Stimulated activated CD8-positive, alpha-beta memory T cell treated with anti-CD3 and anti-CD28 coated beads, Interleukin-4, amount 100 ng/mL, for 4 hours (primary cell): ENCODE results near the gene TIMELESS.
"Not testable (repeated sequence)": the region's sequence is repeated elsewhere in the genome, so short reads cannot be mapped to it uniquely, and the experiment has no call there.

Experiments used
- DNase-seq, 2 donors: peaks; one replicate each; pipeline ENCODE4 v3.0.0-alpha.2; 2020; ENCODE audit warnings: low read depth in 2 of 2, low spot score in 1 of 2

Gene TIMELESS, protein sequence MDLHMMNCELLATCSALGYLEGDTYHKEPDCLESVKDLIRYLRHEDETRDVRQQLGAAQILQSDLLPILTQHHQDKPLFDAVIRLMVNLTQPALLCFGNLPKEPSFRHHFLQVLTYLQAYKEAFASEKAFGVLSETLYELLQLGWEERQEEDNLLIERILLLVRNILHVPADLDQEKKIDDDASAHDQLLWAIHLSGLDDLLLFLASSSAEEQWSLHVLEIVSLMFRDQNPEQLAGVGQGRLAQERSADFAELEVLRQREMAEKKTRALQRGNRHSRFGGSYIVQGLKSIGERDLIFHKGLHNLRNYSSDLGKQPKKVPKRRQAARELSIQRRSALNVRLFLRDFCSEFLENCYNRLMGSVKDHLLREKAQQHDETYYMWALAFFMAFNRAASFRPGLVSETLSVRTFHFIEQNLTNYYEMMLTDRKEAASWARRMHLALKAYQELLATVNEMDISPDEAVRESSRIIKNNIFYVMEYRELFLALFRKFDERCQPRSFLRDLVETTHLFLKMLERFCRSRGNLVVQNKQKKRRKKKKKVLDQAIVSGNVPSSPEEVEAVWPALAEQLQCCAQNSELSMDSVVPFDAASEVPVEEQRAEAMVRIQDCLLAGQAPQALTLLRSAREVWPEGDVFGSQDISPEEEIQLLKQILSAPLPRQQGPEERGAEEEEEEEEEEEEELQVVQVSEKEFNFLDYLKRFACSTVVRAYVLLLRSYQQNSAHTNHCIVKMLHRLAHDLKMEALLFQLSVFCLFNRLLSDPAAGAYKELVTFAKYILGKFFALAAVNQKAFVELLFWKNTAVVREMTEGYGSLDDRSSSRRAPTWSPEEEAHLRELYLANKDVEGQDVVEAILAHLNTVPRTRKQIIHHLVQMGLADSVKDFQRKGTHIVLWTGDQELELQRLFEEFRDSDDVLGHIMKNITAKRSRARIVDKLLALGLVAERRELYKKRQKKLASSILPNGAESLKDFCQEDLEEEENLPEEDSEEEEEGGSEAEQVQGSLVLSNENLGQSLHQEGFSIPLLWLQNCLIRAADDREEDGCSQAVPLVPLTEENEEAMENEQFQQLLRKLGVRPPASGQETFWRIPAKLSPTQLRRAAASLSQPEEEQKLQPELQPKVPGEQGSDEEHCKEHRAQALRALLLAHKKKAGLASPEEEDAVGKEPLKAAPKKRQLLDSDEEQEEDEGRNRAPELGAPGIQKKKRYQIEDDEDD

DNA sequence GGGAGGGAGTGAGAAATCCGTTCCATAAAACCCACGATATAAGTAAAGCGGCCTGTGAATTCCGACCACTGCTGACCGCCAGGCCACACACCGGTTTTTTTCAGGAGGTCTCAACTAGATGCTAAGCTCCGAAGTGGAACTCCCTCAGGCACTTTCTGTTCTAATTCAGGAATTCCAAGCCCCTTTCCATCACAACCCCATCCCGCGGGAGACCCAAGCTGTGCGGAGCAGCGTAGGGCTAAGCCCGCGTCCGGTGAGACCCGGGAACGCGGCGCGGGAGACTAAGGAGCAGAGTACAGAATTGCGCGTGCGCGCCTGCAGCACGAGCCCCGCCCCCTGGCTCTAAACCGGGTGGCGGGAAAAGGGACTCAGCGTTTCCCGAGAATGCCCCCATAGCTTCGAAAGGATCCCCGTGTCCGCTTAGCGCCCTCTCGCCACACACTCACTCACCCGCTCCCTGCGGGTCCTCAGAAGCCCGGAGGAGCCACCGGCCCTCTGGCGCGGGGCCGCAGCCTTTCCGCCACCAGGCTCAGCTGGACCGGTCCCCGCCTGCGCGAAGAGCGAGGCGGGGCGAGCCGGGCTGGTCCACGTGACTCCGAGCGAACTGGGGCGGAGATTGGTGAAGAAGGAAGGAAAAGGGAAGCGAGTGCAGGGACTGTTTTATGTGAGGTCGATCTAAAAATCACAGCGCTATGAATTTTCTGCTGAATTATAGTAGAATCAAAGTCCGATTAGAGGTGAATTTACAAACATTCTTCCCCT lies at the start of gene TIMELESS:
Gene TIMELESS (minus strand): TSS at position 567 of the 762 bp plus-strand sequence. CDS start 15,256 bp downstream, outside the sequence.
- DNase-seq = peak; percentile 61 to 66

DNA sequence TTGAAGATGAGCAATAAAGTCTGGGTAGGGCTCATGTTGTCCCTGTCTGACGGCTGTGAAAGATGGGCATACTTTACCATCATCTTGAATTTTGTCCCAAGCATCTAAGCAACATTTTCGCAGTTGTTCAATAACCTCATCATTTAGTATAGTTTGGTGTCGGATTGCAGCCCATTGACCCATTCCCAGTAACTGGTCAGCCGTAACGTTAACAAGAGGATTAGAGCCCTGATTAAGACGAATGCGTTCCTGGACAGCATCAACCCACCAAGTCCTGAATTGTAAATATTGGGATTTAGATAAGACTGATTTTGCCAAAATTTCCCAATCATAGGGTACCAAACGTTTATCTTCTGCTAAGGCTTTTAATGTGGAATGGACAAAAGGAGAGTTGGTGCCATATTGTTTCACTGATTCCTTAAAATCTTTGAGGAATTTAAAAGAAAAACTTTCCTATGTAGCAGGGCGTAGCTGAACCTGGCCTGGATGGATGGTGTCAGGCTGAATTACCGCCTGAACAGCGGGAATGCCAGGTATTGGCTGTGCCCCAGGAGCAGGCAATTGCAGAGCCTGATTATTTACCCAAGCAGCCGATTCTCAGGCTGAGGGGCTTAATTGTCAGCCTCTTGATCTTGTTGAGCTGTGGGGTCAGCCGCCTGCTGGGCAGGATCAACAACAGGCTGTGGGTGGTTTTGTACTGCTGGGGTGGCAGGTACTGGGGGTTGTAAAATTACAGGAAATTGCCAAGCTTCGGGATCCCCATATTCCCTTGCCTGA lies 49.1 kb upstream of the TIMELESS start:
- DNase-seq = not testable (repeated sequence)

DNA sequence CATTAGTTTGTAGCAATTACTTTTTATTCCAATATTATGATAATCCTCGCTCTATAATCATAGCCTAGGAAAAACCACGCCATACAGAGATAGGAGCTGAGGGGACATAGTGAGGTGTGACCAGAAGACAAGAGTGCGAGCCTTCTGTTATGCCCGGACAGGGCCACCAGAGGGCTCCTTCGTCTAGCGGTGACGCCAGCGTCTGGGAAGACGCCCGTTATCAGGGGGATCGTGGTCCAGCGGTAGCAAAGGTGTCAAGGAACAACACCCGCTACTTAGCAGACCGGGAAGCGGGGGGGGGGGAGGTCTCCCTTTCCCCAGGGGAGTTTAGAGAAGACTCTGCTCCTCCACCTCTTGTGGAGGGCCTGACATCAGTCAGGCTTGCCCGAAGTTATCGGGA lies 47.5 kb upstream of the TIMELESS start:
- DNase-seq = peak; percentile 20 to 28

DNA sequence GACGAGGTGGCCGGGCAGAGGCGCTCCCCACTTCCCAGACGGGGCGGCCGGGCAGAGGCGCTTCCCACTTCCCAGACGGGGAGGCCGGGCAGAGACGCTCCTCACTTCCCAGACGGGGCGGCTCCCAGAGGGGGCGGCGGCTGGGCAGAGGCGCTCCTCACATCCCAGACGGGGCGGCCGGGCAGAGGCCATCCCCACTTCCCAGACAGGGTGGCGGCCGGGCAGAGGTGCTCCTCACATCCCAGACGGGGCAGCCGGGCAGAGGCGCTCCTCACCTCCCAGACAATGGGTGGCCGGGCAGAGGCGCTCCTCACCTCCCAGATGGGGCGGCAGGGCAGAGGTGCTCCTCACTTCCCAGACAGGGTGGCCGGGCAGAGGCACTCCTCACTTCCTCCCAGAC lies 45.3 kb upstream of the TIMELESS start:
- DNase-seq = not testable (repeated sequence)

DNA sequence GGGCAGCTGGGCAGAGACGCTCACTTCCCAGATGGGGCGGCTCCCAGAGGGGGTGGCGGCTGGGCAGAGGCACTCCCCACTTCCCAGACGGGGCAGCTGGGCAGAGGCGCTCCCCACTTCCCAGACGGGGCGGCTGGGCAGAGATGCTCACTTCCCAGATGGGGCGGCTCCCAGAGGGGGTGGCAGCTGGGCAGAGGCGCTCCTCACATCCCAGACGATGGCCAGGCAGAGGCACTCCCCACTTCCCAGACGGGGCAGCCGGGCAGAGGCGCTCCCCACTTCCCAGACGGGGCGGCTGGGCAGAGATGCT lies 44.8 kb upstream of the TIMELESS start:
- DNase-seq = not testable (repeated sequence)

DNA sequence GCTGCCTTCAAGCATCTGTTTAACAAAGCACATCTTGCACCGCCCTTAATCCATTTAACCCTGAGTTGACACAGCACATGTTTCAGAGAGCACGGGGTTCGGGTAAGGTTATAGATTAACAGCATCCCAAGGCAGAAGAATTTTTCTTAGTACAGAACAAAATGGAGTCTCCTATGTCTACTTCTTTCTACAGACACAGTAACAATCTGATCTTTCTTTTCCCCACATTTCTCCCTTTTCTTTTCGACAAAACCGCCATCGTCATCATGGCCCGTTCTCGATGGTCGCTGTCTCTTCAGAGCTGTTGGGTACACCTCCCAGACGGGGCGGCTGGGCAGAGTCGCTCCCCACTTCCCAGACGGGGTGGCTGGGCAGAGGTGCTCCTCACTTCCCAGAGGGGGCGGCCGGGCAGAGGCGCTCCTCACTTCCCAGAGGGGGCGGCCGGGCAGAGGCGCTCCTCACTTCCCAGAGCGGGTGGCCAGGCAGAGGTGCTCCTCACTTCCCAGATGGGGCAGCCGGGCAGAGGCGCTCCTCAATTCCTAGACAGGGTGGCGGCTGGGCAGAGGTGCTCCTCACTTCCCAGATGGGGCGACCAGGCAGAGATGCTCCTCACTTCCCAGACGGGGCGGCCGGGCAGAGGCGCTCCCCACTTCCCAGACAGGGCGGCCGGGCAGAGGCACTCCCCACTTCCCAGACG lies 44.3 kb upstream of the TIMELESS start:
- DNase-seq = not testable (repeated sequence)

DNA sequence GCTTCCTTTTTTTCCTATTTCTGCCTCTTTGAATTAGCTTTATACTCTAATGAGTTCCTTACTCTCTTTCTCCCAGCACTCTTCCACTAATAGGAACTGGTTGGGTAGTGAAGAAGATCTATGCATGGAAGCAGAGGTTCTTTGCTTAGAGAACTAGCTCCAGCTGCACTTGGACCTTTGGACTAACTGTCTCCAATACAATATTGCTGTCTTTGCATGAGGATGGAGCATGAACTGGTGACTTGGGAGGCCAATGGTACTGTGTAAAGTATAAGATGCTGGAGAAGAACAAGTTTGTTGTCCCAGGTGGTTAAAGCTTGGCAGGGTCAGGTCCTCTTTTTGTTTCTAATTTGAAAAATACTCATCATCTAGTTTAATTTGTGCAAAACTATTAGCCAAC lies 41.1 kb upstream of the TIMELESS start:
- no peak for DNase-seq

DNA sequence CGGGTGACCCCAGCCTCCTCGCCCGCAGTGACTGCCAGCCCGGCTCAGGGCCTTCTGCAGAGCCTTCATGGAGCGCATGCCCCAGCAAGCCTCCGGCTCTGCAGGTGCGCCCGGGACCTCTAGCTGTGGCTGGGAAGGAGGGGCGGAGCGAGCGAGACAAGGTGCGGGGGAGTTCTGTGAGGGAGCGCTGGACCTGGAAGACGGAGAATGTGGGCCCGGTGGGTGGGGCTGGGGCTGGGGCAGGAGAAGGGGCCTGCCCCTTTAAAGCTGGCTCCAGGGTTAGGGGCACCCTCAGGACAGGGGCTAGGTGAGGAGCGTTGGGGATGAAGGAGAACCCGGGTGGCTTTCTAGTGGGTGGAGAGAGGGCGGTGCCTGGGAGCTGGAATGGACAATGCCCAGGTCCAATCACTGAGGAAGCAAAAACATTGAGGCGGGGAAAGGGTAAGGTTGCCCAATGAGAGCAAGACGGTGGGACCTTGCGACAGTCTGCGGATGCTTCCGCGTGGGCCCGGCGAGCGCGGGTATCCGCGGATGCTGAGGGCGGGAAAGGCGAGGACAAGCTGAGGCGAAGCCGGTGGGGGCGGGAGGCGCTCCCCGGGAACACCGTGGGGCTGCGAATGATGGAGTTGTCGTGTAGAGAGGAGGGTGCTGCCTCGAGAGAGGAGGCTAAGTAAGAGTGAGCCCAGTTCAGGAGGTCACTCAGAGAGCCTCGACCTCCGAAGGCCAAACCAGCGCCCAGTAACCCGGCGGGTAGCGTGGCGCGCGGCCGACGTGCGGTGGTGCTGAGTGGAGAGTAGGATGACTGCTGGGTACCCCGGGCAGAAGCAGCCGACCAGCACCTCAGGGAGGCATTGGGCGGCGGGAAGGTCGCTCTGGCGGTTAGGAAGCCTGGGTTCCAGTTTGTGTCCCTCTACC lies 39.1 kb upstream of the TIMELESS start, which contains the start of gene GLS2:
Gene GLS2 (minus strand): TSS at position 121 of the 915 bp plus-strand sequence. CDS start 43 bp downstream, at position 78.
- DNase-seq = peak; percentile 37 to 50

DNA sequence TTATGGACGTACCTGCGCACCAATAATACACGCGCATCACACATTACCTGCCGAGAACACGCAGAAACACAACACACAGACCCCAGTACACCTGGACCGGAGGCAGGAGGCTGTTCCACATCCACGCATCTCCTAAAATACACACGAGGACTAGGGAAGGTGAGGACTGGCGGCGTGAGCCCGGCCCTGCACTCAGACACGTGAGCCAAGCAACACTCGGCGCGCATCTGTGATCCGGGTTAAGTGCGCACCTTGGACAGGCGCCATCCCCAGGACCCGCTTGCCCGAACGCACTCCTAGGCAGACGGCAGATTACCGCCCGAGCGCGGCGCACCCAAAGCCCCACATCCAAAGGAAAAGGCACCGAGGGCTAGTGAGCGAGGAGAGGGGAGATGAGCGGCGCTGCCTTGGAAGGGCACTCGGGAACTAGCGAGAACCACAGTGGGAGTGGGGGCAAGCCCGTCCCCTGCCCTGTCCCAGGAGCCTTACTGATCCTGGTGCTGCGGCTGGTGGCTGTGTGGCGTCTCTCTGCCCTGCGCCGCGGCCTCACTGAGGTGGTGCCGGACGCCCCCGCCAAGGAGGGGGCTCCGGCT lies 38.3 kb upstream of the TIMELESS start:
- DNase-seq = no peak

DNA sequence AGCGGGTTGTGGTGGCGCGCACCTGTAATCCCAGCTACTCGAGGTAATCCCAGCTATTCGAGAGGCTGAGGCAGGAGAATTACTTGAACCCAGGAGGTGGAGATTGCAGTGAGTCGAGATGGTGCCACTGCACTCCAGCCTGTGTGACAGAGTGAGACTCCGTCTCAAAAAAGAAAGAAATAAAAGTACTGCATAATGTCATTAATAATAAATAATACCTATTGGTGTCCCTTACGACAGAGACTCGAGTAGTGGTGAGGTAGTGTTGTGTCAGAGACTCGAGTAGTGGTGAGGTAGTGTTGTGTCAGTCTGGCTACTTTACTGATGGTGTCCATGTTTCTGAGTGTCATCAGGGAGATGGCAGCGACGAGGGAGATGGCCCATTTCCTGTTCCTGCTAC lies 37.5 kb upstream of the TIMELESS start:
- DNase-seq = no peak

DNA sequence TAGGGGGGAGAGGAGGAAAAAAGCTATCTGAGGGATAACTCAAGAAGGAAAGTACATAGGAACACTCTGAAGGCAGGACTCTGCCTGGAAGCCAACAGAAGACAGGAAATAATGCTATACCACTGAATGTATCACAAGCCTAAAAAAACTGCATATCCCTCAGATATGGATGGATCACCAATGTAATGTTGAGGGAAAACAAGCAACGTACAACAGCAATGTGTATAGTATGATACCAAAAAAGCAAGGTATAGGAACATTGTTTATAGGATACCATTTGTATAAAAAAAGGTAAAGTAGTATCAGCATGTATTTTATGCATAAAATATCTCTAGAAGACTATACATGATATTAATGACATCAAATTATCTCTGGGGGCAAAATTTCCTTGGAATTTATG lies 35.3 kb upstream of the TIMELESS start:
- no peak for DNase-seq

DNA sequence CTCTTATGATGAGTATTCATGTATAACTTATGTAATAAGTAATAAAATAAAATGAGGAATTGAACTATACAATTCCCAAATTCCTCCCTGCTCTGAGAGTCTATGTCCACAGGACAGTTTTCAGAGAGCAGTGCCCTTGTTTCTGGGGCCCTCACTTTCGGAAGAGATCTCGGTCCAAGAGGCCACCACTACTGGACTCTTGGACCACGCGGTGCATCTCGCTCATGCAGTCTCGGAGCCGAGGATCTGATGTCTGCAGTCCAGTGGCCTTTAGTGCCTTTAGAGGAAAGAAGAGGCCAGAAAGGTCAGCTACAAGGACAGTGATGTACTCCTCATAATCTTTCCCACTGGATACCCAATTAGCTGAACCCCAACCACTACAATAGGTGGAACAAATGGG lies 30.4 kb upstream of the TIMELESS start:
- no peak for DNase-seq

DNA sequence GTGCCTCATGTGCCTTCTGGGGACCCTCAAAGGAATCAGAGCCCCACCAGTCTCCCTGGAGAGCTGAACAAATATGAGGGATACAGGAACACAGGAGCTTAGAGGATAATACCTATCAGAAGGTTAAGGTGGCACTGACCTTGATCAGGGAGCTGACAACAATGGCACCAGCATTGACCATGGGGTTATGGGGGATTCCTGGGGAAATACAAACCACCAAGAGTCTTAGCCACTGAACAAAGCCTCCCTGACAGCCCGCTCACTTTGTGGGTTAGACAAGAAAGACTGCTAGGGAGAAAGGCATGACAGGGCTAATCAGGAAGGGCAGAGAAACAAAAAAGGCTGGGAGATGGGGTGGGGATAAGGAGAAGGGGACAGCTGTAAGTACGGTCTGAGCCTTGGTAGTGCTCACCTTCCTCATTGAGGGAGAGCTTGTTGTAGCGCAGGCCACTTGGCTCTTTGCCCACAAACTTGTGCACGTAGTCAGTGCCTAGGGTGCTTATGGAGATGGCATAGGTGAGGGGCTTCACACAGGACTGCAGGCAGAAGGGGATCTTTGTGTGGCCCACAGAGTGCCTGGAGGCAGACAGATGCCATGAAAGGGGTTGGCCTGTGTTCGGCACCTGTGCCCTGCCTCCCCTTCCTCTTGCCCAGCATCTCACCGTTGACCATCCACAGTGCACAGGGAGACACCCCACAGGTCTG lies 28.4 kb upstream of the TIMELESS start:
- no peak for DNase-seq

DNA sequence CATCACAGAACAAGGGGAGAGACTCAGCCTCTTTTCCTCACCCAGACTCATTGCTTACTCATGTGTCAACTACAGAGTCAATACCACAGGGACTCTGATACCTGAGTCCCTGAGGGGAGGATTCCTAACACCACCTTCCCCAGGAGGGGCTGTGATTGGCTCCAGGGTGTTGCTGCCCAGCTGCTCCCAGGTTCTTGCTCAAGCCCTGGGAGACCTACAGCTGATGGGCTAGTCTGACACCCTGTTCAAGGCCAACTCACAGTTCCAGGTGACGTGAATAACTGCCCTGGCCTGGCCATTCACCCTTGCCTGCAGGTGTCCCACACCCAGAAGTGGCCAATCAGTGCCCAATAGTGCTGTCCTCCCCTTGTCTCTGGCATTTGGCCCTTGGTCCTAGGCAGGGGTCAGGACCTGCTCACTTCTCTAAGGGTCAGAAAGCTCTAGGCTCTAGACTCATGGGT lies 27.8 kb upstream of the TIMELESS start:
- no peak for DNase-seq

DNA sequence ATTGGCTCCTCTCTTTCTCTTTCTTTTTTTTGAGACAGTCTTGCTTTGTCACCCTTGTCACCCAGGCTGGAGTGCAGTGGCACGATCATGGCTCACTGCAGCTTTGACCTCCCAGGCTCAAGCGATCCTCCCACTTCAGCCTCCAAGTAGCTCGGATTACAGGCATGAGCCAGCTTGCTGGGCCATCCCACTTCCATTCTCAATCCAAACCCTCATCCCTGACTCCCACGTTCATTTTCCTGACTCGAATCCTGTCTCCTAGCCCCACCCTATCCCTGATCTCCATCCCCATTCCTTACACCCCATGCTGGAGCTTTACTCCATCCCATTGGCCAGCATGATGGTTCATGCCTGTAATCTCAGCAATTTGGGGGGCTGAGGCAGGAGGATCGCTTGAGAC lies 26.9 kb upstream of the TIMELESS start:
- no peak for DNase-seq

DNA sequence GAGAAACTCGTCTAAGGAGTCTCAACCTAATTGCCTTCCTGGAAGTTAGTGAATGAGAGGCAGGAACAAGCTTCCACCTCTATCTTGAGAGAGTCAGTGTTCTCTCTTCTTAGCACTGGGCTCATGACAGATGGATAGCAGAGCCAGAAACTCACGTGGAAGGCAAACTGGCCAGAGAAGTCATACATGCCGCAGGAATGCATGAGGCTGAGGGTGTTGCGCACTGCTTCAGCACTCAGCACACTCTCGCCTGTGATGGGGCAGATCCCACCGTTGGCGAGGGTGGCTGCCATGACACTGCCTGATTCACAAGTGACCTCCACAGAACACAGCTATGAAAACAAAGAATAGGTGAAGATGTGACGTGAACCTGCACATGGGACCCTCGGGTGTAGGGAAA lies 25.2 kb upstream of the TIMELESS start:
- no peak for DNase-seq
